DOHH2 (cell line): Measurements from ENCODE around the gene CCDC78.

Experiments used
- CTCF ChIP-seq: fragments of 200-600 bp; sonication (generic); IDR thresholded peaks from one replicate; pipeline ENCODE4 v1.5.1; 2014; ENCODE audit warnings: antibody characterized with exemption, mild to moderate bottlenecking, low read depth, low read length; ENCODE audit not compliant: poor library complexity, severe bottlenecking
- EZH2phosphoT487 ChIP-seq: fragments of 200-600 bp; sonication (generic); IDR thresholded peaks from 2 replicates; pipeline ENCODE4 v1.6.1; 2017; ENCODE audit warnings: borderline replicate concordance, mild to moderate bottlenecking, antibody characterized with exemption, low read length, moderate library complexity, mixed read lengths

- TF ChIP-seq CTCF, result no peak
- TF ChIP-seq EZH2phosphoT487, result no peak
These were observed 38.7 kb upstream of the CCDC78 start for GRCh38 chr16:764848-765487.
